Measurements from ENCODE around the gene MEX3D.

DNA sequence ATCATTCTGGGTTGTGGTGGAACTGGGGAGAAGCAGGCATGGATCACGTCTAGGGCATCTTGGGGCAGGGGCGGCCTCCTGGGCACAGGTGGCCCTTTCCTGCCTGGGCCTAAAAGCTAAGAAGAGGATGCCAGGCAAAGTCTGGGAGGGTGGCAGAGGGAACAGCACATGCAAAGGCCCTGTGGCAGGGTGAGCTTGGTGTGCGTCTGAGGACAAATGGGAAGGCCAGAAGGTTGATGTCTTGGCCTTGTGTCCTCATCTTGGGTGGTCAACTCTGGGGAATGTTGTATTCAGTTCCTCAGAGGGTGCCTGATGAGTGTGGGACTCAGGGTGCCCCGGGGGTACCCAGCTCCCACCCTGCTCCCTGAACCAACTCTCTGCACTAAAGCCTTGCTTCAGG lies 49.7 kb downstream of the MEX3D start:
- TF ChIP-seq EZH2 (IDR thresholded peaks at IDR 0.05; ENCODE audit: low read length) = no peak
- TF ChIP-seq, protein P1, sequence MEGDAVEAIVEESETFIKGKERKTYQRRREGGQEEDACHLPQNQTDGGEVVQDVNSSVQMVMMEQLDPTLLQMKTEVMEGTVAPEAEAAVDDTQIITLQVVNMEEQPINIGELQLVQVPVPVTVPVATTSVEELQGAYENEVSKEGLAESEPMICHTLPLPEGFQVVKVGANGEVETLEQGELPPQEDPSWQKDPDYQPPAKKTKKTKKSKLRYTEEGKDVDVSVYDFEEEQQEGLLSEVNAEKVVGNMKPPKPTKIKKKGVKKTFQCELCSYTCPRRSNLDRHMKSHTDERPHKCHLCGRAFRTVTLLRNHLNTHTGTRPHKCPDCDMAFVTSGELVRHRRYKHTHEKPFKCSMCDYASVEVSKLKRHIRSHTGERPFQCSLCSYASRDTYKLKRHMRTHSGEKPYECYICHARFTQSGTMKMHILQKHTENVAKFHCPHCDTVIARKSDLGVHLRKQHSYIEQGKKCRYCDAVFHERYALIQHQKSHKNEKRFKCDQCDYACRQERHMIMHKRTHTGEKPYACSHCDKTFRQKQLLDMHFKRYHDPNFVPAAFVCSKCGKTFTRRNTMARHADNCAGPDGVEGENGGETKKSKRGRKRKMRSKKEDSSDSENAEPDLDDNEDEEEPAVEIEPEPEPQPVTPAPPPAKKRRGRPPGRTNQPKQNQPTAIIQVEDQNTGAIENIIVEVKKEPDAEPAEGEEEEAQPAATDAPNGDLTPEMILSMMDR (optimal IDR thresholded peaks at IDR 0.05 in 1 of 3, IDR thresholded peaks at IDR 0.05 in 1 of 3, conservative IDR thresholded peaks at IDR 0.05 in 1 of 3; ENCODE audit: extremely low read depth in 1 of 3, insufficient read depth in 2 of 3, low read length in 3 of 3) = no peak

Data from keratinocyte (primary cell).